ENCODE measurements around the gene CHSY3.
"Not testable (repeated sequence)": the region's sequence is repeated elsewhere in the genome, so short reads cannot be mapped to it uniquely, and the experiment has no call there.

Gene CHSY3

DNA sequence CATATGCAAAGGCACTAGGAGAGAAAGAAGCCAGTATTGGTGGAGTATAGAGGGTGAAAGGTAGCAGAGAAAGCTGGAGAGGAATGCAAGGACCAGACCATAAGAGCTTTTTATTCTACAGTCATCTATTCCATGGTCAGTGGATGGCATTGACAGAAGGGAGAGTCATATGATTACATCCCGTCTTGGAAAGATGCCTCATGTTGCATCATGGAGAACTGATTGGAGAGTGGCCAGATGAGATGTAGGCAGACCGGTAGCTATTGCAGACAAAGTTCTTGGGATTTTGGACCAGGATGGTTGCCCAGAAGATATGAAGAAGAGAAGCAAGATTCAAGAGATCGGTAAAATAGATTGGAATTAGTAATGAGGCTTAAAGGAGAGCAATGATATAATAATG, 260.7 kb downstream of the CHSY3 start:
- DNase-seq (ENCODE audit: low read depth) = no peak

DNA sequence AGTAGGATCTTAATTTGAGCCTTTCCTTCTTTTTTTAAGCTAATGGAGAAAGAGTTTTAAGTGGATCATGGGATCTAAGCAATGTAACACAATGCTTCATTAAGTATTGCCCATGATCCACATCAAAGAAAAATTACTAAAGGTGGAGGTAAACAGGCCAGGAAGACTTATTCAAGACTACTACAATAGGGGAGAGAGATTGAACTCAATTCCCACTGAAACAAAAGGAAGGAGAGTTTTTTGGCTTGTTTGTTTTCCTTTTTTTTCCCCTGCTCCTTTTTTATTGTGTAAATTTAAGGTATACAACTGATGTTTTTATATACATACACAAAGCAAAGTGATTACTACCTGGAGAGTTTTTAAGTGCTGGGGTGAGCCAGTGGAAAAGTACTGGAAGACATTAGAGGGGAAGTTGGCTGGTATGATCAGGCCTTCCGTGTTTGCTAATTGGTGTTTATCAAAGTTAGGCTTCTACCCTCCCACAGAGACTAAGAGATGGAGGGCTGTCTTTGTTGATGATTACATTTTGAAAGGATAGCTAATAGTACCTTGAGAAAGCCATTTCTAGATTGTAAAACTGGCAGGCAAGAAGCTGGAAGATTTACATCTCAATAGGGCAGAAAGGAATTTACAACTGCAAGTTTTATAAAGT, 262.7 kb downstream of the CHSY3 start:
- no peak for DNase-seq (ENCODE audit: low read depth)

DNA sequence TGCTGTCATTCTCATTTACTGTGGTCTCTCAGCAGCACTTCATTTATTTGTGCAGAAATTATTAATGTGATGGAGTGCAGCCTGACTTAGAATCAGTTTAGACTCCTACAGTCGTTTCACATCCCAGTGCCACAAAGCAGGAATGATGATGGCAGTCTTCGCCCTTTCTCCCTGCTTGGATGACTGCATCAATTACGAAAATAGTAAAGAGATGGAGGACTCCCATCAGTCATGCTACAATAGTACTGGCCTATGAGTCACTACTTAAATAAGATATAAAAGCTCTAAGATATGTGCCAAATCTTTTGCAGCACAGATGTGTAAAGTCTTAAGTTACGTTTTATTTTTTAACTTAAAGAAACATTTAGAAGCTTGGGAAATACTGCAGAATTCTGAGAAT, 263.9 kb downstream of the CHSY3 start:
- no peak for DNase-seq (ENCODE audit: low read depth)

DNA sequence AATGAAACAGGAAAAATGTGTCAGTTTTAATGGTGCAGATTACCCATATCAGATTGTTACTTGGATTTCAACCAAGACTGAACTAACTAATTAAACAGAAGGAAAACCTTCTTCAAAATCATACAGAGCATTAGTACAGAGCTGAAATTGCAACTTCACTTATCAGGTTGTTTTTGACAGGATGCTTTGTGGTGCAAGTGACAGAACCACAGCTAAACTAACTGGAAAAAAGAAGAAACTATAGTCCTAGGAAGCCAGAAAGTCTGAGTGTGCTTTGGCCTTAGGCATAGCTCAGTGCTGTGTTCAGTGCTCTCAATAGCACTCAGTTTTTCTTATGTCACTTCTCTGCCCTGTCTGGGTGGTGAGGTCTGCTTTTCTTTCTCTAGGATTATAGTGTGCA, 267.4 kb downstream of the CHSY3 start:
- DNase-seq (ENCODE audit: low read depth) = no peak

DNA sequence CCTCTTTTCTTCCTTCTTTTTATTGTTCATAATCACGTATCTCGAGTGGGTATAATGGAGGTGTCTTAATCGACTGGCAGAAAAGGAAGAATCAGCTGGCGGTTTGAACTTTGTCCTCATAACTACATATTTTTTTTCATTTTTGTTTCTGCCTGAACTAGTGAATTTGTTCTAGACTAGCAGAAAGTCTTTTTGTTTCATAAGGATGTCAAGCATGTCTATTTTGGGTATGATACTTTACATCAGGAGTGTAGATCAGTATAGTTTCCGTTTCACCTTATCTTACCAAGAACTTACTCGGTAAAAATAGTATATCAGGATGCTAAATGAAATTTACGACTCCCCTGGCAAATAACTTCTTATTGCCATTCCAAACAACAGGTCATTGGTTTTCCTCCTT, 278.9 kb downstream of the CHSY3 start:
- no peak for DNase-seq (ENCODE audit: low read depth)

DNA sequence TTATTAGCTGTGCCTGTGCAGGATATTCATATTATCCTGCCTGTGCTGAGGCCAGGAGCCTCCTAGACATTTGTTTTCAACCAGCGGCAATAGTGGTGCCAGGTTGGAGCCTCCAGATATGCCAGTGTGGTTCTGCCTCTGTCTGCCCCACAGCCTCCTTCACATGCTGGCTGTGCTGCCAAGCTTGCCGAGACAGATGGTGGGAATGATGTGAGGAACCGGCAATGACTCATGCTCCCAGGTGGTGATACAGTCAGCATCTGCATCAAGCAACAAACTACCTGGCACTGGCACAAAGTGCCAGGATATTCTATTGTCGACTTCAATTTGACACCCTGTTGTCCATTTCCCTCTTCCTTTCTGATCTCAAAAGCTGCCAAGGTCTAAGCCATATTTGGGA, 285.7 kb downstream of the CHSY3 start:
- no peak for DNase-seq (ENCODE audit: low read depth)

DNA sequence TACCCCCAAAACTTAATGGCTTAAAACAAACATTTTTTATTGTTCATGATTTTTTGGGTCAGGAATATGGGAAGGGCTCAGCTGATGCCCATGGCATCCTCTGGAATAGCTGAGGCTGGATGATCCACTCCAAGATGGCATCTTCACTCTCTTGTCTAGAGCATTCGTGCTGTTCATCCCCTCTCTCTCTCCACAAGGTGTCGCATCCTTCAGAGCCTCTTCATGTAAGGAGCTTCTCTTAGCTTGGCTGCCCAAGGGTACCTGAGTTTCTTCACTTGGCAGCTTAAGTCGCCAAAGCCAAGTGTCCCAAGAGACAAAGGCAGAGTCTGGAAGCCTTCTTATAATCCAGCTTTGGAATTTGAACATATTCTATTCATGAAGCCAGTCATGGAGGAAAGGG, 294.7 kb downstream of the CHSY3 start:
- DNase-seq (ENCODE audit: low read depth) = no peak

DNA sequence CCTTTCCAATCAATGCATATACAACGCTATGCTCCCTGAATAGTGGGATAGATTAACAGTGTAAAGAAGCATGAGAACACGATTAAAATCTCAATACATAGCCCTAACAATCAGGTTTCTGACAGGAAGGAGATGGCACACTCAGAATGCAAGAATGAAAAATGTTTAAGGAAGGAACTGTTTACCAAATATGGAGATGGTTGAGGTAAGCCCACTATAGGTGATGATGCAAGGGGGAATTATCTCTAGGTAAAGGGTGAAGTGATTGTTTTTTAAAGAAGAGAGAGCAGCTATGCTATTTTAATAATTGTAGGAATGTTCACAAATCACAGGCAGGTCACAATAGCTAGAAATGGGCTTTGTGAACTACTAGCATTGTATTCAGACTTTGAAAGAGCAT, 302.4 kb downstream of the CHSY3 start:
- no peak for DNase-seq (ENCODE audit: low read depth)

DNA sequence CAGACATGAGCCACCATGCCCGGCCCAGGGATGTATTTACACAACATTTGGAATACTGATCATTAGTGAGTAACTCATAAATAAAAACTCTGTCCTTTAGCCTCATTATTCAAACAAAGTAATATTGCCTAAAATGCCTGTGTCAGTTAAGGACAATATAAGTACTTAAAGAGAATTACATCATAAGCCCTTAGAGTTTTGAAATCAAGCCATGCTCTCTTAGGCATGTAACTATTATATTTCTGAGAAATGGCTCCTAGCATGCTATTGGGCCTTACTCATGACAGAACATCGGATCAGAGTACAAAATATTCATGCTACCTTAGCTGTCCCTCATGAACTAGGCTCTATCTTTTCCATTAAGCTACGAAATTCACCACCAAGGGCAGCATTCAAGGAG, 309.3 kb downstream of the CHSY3 start:
- no peak for DNase-seq (ENCODE audit: low read depth)

DNA sequence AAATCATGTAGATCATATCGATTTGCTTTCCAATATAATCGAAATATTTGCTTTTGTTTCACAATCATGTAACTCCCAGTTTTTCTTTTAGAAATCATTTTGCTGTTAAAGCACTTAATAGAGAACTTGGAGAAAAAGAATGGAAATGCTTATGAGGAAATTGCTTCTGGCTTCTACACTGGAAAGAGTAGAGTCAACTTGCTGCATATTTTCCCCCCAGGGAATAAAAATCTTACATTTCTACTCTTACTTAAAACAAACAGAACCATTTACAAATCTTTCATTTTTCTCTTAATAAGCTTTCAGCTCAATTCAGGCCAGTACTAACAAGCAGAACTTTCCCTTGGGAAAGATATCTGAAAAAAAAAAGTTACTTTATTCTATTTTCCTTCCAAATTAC, 312.0 kb downstream of the CHSY3 start:
- no peak for DNase-seq (ENCODE audit: low read depth)

DNA sequence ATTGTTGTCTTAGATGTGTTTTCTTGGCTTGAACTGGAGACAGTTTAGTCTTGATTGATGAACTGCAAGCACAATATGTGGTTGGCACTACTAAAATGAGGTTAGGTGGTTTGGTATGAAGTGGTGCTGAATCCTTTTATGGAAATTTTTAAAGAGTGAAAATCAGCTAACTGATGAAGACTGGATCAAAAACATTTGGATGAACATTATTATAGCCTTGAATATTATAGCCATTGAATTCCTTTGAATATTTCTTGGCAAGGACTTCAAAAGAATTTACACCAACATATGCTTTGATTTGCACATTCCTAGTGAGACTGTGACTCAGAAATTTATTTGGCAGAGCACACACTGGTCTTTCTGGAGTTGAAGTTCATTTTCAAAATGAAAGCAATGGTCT, 318.3 kb downstream of the CHSY3 start:
- no peak for DNase-seq (ENCODE audit: low read depth)

DNA sequence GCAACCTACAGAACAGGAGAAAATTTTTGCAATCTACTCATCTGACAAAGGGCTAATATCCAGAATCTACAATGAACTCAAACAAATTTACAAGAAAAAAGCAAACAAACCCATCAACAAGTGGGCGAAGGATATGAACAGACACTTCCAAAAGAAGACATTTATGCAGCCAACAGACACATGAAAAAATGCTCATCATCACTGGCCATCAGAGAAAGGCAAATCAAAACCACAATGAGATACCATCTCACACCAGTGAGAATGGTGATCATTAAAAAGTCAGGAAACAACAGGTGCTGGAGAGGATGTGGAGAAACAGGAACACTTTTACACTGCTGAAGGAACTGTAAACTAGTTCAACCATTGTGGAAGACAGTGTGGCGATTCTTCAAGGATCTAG, 322.3 kb downstream of the CHSY3 start:
- not testable (repeated sequence) for DNase-seq (ENCODE audit: low read depth)

DNA sequence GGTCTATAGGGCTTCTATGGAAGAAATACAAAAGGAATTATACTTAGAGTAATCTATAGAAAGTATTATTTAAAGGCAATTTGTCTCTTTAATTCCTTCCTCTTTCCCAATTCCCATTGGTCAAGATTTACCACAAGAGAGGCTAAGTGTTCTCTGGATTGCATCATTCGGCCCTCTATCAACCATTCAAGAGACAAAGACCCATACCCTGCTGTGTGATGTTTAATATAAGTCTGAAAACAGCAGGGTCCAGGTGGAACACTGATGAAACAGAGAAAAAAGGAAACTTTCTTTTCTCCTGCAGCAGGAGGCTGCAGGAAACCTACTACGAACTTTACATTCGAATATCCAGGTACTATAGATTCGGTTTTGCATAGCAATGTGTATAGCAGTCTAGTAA, 323.4 kb downstream of the CHSY3 start:
- no peak for DNase-seq (ENCODE audit: low read depth)

DNA sequence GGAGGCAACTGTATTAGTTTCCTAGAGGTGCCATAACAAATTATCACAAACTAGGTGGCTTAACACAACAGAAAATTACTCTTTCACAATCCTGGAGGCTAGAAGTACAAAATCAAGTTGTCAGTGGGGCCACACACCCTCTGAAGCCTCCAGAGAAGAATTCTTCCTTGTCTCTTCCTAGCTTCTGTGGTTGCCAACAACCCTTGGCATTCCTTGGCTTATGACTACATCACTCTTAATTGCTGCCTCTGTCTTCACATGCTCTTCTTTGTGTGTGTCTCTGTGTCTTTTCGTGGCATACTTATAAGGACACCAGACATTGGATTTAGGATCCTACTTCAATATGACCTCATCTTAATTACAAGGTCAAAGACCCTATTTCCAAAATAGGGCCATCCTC, 327.5 kb downstream of the CHSY3 start:
- no peak for DNase-seq (ENCODE audit: low read depth)

DNA sequence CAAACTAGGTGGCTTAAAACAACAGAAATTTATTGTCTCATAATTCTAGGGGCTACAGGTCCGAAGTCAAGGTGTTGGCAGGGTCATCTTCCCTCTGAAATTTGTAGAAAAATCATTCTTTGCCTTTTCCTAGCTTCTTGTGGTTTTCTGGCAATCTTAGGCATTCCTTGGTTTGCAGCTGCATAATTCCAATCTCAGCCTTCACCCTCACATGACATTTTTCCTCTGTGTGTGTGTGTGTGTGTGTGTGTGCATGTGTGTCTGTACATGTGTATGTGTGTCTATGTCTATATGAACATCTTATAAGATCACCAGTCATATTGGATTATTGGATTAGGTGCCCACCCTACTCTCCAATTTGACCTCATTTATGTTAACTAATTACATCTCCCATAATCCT, 330.6 kb downstream of the CHSY3 start:
- DNase-seq (ENCODE audit: low read depth) = no peak
